NB4 (cell line): ENCODE measurements around the gene DMRTA1.

Source experiments
- DNase-seq: peaks from one replicate; pipeline ENCODE4 v3.0.0; 2010; ENCODE audit warnings: low read depth
- H3K4me3 ChIP-seq: one replicate; pipeline ENCODE4 v1.5.1; 2011; ENCODE audit warnings: mild to moderate bottlenecking, low read depth, low read length, moderate library complexity
- MYC ChIP-seq: IDR thresholded peaks from 2 replicates; pipeline ENCODE4 v1.6.1; 2011; ENCODE audit warnings: low read depth, low read length
- POLR2A ChIP-seq: IDR thresholded peaks from 2 replicates; pipeline ENCODE4 v1.6.1; 2011; ENCODE audit warnings: mild to moderate bottlenecking; ENCODE audit not compliant: insufficient read length; ENCODE audit errors: extremely low read depth
- TF ChIP-seq, protein P1 (sequence below): IDR thresholded peaks from one replicate; pipeline ENCODE4 v1.5.1; 2012; ENCODE audit warnings: low read depth, low read length
- TF ChIP-seq, protein P2 (sequence below): IDR thresholded peaks from 2 replicates; pipeline ENCODE4 v1.6.1; 2011; ENCODE audit warnings: low read depth, low read length

DMRTA1 gene

DNA sequence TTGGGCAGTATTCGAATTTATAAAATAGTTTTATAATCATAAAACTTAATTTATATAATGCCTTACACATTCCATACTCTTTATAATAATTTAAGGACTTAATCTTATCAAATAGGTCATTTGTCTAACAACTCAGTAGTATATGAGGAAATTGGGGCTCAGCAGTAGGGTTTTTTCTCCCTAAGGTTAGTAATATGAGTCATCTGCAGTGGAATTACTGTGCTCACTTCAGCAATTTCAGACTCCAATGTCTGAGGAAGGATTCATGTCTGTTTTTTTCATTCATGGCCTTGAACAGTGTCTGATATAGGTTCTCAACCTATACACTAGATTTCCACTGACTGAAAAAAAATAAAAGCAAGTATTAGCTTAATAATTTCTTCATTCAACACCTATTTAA, 7.4 kb downstream of the DMRTA1 start:
- DNase-seq: no peak
- TF ChIP-seq POLR2A: no peak
- TF ChIP-seq MYC: no peak
- TF ChIP-seq, protein P1, sequence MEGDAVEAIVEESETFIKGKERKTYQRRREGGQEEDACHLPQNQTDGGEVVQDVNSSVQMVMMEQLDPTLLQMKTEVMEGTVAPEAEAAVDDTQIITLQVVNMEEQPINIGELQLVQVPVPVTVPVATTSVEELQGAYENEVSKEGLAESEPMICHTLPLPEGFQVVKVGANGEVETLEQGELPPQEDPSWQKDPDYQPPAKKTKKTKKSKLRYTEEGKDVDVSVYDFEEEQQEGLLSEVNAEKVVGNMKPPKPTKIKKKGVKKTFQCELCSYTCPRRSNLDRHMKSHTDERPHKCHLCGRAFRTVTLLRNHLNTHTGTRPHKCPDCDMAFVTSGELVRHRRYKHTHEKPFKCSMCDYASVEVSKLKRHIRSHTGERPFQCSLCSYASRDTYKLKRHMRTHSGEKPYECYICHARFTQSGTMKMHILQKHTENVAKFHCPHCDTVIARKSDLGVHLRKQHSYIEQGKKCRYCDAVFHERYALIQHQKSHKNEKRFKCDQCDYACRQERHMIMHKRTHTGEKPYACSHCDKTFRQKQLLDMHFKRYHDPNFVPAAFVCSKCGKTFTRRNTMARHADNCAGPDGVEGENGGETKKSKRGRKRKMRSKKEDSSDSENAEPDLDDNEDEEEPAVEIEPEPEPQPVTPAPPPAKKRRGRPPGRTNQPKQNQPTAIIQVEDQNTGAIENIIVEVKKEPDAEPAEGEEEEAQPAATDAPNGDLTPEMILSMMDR: no peak
- TF ChIP-seq, protein P2, sequence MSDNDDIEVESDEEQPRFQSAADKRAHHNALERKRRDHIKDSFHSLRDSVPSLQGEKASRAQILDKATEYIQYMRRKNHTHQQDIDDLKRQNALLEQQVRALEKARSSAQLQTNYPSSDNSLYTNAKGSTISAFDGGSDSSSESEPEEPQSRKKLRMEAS: no peak
- H3K4me3 ChIP-seq: no peak overlapping the region

DNA sequence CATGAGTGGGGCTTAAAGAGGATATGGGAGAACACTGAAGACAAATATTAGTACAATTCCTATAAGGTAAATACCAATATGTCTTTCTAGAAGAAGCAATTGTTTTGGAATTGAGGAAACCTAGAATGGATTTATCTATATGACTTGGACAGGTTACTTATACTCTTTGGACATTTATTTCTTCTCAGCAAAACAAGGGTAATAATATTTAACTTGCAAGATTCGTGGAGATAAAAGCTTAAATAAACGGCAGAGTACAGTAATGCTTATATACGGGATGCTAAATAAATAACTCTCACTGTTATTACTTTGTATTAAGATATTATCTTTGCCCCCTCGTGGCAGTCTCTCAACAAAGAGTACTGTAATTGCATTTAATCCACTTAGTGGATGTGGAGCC, 8.6 kb downstream of the DMRTA1 start:
- TF ChIP-seq POLR2A (no peak), MYC (no peak)
- TF ChIP-seq, protein P2: no peak
- TF ChIP-seq, protein P1: no peak
- no peak overlapping the region for H3K4me3 ChIP-seq
- no peak for DNase-seq

DNA sequence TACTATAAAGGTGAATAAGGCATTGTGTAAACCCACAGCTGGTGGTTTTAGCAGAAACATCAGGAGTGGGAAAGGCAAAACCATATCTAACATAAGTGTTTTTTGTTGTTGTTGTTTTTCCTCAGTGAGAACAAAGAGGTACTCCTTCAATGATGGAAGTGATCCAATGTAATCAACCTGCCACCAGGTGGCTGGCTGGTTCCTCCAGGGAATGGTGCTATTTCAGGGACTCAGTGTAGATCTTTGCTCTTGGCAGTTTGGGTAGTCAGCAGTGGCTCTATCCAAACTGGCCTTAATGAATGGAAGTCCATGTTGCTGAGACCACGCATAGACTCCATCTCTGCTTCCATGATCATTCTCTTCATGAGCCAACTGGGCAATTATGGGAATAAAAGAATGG, 10.8 kb downstream of the DMRTA1 start:
- H3K4me3 ChIP-seq: no peak overlapping the region
- DNase-seq: no peak
- TF ChIP-seq, protein P1: no peak
- TF ChIP-seq, protein P2: no peak
- TF ChIP-seq MYC: no peak
- TF ChIP-seq POLR2A: no peak

DNA sequence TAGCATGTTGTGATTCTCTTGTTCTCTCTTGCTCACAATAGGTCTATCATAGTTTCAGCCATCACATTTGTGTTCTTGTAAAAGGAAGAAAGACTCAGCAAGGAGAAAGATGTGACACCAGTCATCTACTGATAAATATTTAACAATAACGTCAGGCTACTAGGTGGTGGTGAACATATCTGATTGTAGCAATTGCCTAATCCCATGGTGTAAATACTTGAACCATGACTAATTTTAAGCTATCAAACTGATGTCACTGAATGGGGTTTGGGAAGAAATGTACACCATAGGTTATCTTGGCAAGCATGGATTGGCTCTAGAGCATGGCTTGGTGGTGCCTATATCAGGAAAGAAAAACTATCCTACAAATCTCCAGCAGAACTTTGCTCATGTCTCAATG, 16.6 kb downstream of the DMRTA1 start:
- no peak for DNase-seq
- TF ChIP-seq, protein P2: no peak
- TF ChIP-seq MYC (no peak), POLR2A (no peak)
- TF ChIP-seq, protein P1: no peak
- no peak overlapping the region for H3K4me3 ChIP-seq

DNA sequence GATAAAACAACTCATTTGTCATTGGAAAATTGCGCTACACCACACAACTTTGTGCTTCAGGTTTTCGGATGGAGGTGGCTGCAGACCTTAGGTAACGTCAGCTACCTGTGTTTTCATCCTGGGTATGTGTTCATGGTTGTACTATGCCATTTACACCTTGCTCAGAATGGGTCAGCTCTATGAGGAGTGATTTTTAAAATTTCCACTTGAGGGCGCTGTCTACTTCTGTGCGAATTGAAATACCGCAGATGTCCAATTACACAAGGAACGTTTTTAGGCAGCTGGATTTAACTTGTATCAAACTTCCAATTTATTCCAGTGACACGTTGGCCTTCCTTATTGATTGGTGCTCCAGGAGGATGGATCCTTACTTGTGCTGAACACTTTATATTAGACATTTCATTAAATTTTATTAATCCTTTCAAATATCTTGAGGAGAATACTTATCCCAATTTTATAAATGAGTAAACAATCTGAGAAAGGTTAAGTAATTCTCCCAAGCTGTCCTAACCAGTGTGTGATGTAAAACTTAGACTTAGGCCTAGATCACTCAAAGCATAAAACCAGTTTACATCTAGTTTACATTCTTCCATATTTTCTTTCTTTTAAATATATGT, 23.4 kb downstream of the DMRTA1 start:
- TF ChIP-seq, protein P2: no peak
- no peak overlapping the region for H3K4me3 ChIP-seq
- no peak for DNase-seq

DNA sequence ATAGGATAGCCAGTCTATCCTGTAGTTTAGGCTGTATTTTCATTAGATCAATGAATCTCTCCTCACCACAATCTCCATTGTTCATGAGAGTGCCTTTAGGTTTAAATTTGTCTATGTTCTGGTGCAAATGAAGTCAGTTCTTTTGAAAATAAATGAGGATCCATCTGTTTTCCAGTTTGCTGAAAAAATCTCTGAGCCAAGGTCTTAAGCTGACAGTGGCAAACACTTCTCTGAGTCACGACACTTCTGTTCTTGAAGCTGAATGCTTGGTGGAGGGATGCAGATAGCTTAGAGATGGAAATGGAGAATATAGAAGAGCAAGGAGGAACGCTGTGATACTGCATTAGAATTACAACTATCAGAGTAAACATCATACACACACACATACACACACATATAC, 34.9 kb downstream of the DMRTA1 start:
- DNase-seq: no peak
- TF ChIP-seq, protein P2: no peak
- TF ChIP-seq MYC: no peak
- TF ChIP-seq, protein P1: no peak
- TF ChIP-seq POLR2A: no peak
- H3K4me3 ChIP-seq: no peak overlapping the region
